Liver (tissue), 3 donors: ENCODE measurements around the gene KANSL1.

Source experiments
- EGR1 ChIP-seq, 2 donors: IDR thresholded peaks; 2 replicates each; pipeline ENCODE4 v1.6.1; 2016 to 2018; ENCODE audit warnings: antibody characterized with exemption in 2 of 2, low read depth in 2 of 2
- FOXA2 ChIP-seq: IDR thresholded peaks from 2 replicates; pipeline ENCODE4 v1.6.1; 2016; ENCODE audit warnings: antibody characterized with exemption
- HNF4A ChIP-seq, 2 donors: conservative IDR thresholded peaks; 2 replicates each; pipeline ENCODE4 v1.6.1; 2016; ENCODE audit warnings: antibody characterized with exemption in 2 of 2, mild to moderate bottlenecking in 2 of 2
- JUND ChIP-seq, 2 donors: IDR thresholded peaks; 2 replicates each; pipeline ENCODE4 v1.6.1; 2016; ENCODE audit warnings: antibody characterized with exemption in 2 of 2
- NR2F2 ChIP-seq: IDR thresholded peaks from 2 replicates; pipeline ENCODE4 v1.6.1; 2016; ENCODE audit warnings: antibody characterized with exemption
- SP1 ChIP-seq: IDR thresholded peaks from 2 replicates; pipeline ENCODE4 v1.6.1; 2018; ENCODE audit warnings: antibody characterized with exemption, mild to moderate bottlenecking
- TF ChIP-seq, protein P1 (sequence below): fragments of 150-350 bp; IDR thresholded peaks from 2 replicates; pipeline ENCODE4 v1.5.1; 2017; ENCODE audit warnings: improper control_type of control experiment, low read depth, low read length; ENCODE audit not compliant: missing input control
- TF ChIP-seq, protein P2 (sequence below): IDR thresholded peaks from 2 replicates; pipeline ENCODE4 v1.6.1; 2016; ENCODE audit warnings: antibody characterized with exemption, mild to moderate bottlenecking
- donor health status: healthy.
- donor health status: healthy.

DNA sequence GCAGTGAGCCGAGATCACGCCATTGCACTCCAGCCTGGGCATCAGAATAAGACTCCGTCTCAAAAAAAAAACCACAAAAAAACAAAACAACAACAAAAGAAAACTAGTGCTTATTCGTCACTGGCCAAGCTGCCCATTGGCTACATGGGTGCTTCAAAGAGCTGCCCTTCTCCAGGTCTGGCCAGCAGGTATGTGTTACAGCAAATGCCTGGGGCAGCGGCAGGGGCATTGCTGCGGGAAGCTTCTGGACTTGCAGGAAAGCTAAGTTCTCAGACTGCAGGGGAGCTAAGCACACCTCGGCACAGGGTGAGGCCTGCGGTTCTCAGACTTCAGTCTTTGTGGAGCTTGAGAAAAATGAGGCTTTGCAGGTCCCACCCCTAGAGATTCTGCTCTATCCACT is 198.2 kb downstream of the KANSL1 start:
- no peak for TF ChIP-seq SP1
- TF ChIP-seq FOXA2 = no peak
- no peak for TF ChIP-seq HNF4A (conservative IDR thresholded peaks at IDR 0.05)
- TF ChIP-seq, protein P1, sequence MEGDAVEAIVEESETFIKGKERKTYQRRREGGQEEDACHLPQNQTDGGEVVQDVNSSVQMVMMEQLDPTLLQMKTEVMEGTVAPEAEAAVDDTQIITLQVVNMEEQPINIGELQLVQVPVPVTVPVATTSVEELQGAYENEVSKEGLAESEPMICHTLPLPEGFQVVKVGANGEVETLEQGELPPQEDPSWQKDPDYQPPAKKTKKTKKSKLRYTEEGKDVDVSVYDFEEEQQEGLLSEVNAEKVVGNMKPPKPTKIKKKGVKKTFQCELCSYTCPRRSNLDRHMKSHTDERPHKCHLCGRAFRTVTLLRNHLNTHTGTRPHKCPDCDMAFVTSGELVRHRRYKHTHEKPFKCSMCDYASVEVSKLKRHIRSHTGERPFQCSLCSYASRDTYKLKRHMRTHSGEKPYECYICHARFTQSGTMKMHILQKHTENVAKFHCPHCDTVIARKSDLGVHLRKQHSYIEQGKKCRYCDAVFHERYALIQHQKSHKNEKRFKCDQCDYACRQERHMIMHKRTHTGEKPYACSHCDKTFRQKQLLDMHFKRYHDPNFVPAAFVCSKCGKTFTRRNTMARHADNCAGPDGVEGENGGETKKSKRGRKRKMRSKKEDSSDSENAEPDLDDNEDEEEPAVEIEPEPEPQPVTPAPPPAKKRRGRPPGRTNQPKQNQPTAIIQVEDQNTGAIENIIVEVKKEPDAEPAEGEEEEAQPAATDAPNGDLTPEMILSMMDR = no peak
- TF ChIP-seq NR2F2 = no peak
- TF ChIP-seq, protein P2, sequence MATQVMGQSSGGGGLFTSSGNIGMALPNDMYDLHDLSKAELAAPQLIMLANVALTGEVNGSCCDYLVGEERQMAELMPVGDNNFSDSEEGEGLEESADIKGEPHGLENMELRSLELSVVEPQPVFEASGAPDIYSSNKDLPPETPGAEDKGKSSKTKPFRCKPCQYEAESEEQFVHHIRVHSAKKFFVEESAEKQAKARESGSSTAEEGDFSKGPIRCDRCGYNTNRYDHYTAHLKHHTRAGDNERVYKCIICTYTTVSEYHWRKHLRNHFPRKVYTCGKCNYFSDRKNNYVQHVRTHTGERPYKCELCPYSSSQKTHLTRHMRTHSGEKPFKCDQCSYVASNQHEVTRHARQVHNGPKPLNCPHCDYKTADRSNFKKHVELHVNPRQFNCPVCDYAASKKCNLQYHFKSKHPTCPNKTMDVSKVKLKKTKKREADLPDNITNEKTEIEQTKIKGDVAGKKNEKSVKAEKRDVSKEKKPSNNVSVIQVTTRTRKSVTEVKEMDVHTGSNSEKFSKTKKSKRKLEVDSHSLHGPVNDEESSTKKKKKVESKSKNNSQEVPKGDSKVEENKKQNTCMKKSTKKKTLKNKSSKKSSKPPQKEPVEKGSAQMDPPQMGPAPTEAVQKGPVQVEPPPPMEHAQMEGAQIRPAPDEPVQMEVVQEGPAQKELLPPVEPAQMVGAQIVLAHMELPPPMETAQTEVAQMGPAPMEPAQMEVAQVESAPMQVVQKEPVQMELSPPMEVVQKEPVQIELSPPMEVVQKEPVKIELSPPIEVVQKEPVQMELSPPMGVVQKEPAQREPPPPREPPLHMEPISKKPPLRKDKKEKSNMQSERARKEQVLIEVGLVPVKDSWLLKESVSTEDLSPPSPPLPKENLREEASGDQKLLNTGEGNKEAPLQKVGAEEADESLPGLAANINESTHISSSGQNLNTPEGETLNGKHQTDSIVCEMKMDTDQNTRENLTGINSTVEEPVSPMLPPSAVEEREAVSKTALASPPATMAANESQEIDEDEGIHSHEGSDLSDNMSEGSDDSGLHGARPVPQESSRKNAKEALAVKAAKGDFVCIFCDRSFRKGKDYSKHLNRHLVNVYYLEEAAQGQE = no peak
- no peak for TF ChIP-seq EGR1 (IDR thresholded peaks at IDR 0.05; ENCODE audit: low read depth in 2 of 2)
- no peak for TF ChIP-seq JUND (IDR thresholded peaks at IDR 0.05)
